Endothelial cell of umbilical vein (primary cell): ENCODE results near the gene MYO9A.

Experiments used
- CTCF ChIP-seq, 2 donors: IDR thresholded peaks; 1 replicate in 1 of 2; 2 replicates in 1 of 2; pipeline ENCODE4 v1.5.1; 2011; ENCODE audit warnings: low read length in 2 of 2, mild to moderate bottlenecking in 2 of 2, moderate library complexity in 2 of 2, control low read depth in 1 of 2, inconsistent platforms in 1 of 2, low read depth in 1 of 2; ENCODE audit not compliant: insufficient read depth in 1 of 2; ENCODE audit errors: extremely low read depth in 1 of 2
- JUN ChIP-seq: IDR thresholded peaks from 2 replicates; pipeline ENCODE4 v1.6.1; 2011; ENCODE audit warnings: borderline replicate concordance, low read depth; ENCODE audit not compliant: insufficient read length, insufficient read depth
- MAX ChIP-seq: IDR thresholded peaks from 2 replicates; pipeline ENCODE4 v1.6.1; 2011; ENCODE audit not compliant: insufficient read depth, insufficient read length
- POLR2A ChIP-seq: IDR thresholded peaks from 2 replicates; pipeline ENCODE4 v1.6.1; 2012; ENCODE audit warnings: low read depth, mild to moderate bottlenecking, control low read depth, low read length
- POLR2AphosphoS5 ChIP-seq: IDR thresholded peaks from 2 replicates; pipeline ENCODE4 v1.6.1; 2012; ENCODE audit warnings: low read depth, mild to moderate bottlenecking, control low read depth, low read length, moderate library complexity; ENCODE audit not compliant: insufficient read depth

DNA sequence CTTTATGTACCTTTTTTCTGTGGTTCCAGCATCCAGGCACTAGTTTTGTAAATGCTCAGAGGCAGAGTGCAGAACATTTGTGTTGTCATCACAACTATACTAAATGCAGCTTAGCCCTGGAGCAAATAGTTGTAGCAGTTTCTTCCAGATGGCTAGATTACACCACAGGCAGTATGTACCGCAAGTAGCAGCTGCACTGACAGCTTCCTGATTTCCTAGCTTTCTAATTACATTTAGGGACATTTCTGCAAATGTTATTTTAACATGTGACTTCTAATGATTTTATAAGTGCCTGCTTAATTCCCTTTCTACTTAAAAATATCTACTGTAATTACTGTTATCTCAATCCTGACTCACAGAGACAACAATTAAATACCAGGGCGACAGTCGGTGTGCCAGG is 201.1 kb downstream of the MYO9A start:
- TF ChIP-seq POLR2A (no peak), POLR2AphosphoS5 (no peak), JUN (no peak), CTCF (IDR thresholded peaks at IDR 0.05; ENCODE audit: extremely low read depth in 1 of 2, insufficient read depth in 1 of 2, low read depth in 1 of 2, low read length in 2 of 2) (no peak), MAX (no peak)
